Raji (cell line): ENCODE measurements around the gene TMEM117.

Experiments used
- POLR2A ChIP-seq: IDR thresholded peaks from 2 replicates; pipeline ENCODE4 v1.6.1; 2011; ENCODE audit warnings: low read depth, low read length, control low read depth; ENCODE audit not compliant: insufficient read depth

The TMEM117 gene

DNA sequence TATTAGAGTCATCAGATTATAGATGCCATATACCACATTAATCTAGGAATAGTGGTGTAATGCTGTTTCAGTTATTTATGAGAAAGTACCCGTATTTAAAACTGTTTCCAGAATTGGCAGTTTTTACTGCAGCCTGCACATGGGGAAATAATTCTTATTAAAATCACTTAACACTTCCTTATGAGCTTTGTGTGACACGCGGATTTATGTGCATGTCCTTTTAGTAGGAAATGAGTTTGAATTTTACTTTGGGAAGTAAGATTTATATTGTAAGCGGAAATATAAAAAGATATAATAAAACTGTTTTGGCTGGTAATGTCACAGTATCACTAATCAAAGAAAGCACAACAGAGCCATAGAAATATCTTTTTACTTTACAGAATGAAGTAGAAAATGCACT, 132.9 kb downstream of the TMEM117 start:
- no peak for TF ChIP-seq POLR2A

- no peak for TF ChIP-seq POLR2A
Measured at GRCh38 chr12:43969882-43970281, 134.0 kb downstream of the TMEM117 start.

DNA sequence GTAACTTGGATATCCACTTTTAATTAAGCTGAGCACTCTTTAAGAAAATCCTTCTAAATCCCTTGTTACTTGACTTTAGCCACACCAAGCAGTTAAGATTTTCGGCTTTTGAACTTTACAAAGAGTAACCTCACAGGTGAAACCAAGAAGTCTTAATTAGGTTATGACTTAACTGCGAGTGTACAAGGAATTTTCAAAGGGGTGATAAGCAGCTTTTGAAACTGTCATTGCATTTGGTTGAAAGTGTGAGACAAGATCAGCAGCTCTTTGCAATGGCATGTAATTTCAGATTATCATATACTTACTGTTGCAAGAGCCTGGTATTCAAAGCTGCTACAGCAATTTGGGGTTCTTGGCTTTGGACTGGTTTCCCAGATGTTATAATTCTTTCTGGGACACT, 137.5 kb downstream of the TMEM117 start:
- no peak for TF ChIP-seq POLR2A

DNA sequence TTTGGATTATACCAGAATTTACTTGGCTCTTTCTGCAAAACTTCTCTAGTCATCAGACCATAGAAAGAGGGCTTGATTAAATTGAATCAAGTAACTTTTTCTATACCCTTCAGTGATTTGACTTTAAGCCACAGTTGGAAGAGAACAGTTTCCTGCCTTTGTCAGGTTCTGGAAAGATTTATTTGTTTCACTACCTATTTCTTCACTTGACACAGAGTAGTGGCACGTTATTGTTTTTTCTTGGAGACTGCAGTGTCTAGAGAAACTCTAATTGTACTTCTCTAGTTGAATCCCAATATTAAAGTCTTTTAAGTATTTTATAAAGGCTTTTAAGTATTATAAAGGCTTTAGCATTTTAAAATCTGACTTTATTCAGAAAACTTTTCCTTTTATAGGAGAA, 138.1 kb downstream of the TMEM117 start:
- no peak for TF ChIP-seq POLR2A

DNA sequence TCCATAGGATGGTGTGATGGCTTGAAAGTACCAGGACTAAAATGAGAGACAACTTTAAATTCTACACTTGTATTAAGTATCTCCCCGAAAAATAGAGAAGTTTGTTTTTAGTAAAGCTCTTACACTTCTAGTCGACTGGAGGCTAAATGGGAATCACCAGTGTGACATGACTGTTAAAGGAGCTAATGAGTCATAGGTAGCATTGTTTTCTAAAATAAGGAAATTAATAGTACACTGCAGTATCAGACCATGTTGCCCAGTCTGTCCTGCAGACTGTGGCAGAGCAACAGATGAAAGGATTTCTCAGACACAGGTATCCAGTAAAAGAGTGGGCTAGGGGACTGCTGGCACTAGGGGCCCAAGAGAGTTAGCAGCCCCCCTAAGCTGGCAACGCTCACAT, 140.1 kb downstream of the TMEM117 start:
- TF ChIP-seq POLR2A: no peak

GRCh38 chr12:43978556-43978955, 142.7 kb downstream of the TMEM117 start:
- no peak for TF ChIP-seq POLR2A

DNA sequence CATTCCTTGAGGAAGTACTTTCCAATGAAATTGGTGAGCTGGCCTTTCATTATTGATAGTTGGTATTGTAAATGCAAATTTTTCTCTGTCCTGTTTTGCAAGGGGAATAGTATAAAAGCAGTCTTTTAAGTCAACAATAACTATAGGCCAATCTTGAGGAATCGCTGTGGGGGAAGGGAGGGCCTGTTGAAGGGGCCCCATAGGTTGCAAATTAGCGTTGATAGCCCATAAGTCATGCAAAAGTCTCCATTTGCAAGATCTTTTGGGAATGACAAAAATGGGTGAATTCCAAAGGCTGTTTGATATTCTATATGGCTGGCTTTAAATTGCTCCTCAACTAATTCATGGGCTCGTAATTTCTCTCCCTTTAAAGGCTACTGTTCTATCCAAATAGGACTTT, 143.6 kb downstream of the TMEM117 start:
- no peak for TF ChIP-seq POLR2A

GRCh38 chr12:43980627-43981191, 144.8 kb downstream of the TMEM117 start:
- no peak for TF ChIP-seq POLR2A

DNA sequence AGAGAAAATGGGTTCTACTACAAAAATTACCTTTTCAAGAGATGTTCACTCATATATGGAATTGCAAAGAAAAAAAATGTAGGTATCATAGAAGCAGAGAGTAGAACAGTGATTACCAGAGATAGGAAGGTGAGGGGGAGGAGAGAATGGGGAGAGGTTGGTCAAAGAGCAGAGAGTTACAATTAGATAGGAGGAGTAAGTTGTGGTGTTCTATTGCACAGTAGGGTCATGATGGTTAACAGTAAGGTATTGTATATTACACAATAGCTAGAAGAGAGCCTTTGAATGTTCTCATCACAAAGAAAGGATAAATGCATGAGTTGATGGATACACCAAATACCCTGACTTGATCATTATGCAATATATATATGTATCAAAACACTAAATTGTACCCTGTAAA, 145.8 kb downstream of the TMEM117 start:
- no peak for TF ChIP-seq POLR2A

GRCh38 chr12:43982544-43982943, 146.7 kb downstream of the TMEM117 start:
- TF ChIP-seq POLR2A: no peak

DNA sequence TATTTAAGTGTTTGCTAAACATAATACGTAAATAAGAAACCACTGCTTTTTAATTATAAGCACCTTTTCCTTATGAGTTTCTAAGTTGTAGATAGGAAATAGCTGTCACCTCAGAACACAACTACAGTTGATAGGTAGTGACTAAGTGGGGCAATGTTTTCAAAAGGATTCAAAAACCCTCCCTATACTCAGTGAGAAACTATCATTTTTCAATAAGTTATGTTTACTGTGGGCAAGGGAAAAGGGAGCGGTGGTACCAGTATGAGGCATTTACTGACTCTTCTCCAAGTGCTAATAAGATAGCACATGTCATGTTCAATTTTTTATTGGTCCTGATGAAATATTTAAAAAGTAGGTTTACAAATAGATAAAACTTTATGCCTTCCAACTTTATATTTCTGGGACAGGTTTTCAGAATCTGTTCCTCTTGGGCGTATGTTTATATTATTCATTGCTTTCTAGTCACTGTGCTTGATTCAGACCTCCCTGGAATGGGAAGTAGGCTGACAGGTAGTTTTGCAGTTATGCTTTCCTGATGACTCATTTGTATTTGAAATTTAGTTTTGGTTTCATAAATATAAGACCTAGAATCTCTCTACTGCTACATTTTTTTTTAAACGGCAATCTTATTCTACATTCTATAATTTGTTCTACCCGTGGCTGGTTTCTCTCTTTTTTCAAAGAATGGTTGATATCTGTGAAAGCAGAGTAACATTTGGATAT, 153.1 kb downstream of the TMEM117 start:
- no peak for TF ChIP-seq POLR2A

GRCh38 chr12:43992856-43993255, 157.0 kb downstream of the TMEM117 start:
- TF ChIP-seq POLR2A: no peak

DNA sequence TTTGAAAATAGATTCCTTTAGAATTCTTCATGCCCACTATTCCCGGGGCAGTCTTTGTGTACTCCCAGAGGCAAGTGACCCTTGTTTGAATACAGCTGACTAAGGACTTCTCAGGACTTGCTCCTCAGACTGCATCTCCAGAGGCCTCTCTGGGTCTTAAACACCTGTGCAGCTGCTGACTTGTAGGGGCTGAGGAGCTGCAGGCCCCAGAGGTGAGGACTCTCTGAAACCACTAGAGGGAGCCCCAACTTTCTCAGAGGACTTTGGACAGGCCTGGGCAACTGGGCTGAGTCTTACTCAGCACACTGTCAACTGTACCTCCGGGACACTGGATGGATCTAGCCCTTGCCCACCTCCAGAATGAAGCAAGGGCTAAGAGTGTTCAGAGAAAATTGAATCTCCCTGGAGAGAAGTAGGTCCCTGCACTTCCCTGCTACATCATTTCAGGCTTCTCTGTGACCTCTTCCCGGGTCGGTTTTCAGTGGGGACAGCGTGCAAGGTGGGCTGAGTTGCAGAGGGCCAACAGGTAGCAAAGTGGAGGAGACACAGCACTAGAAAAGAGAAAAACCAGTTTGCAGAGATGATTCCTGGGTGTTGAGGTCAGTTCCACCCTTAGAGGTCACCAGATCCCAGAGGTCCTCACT, 164.6 kb downstream of the TMEM117 start:
- no peak for TF ChIP-seq POLR2A

DNA sequence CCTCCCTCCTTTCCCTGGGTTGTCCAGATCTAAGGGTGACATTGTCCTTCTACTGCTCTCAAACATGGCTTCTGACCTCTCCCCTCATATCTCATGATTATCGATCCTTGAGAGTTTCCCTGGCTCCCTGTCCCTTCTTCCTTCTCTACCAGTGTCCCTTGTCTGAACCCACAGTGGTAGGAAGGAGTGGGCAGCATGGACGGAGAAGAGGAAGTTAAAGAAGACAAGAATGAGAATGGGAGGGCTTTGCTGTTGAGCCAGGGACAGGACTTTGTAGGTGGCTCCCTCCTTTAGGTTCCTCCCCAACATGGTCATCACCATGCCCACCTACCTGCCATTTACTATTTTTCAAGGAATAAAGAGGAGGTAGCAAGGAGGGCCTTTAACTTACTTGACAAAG, 166.7 kb downstream of the TMEM117 start:
- TF ChIP-seq POLR2A: no peak

DNA sequence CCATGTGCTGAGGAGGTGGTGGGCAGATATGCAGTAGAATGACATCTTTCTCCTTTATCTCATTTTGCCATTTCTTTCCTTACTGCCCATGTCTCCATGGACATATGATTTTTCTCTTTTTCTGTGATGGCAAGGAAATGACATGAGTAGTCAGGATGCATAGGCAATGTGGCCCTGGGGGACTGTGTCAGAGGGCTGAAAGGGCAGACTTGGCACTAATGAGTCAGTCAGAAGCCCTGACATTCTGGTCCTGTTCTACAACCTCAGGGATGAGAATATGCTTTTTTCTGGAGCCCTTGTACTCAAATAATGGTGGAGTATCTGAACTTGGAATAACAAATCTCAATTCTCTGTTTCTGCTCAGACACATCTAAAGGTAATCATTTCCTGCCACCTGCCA, 167.8 kb downstream of the TMEM117 start:
- TF ChIP-seq POLR2A: no peak

DNA sequence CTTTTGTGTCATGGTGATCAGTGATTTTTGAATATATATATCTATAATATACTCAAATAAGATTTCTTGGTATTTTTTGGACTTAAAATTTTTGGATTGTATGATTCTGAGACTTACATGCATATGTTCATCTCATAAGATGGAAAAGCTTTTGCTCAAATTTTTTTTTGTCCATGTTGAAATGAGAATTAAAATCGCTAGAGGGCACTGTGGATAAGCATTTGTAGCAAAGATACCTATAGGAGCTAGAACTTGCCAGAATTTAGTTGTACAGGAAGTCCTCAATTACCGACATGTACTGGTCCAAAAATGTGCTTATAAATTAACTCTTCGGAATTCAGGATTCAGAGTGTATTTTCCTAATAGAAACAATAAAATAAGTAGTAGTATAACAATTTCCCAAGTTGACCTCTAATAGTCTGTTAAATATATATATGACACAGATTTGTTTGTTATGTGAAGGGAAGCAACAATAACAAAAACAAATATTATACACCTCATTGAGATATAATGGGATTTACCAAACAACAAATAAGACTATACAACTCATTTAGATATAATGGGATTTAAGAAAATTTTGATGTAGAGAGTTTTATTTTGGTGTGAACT, 179.6 kb downstream of the TMEM117 start:
- TF ChIP-seq POLR2A: no peak
